ENCODE measurements around the gene HOXA9.

HOXA9 gene

GRCh38 chr7:27165089-27165995, at the start of gene HOXA9:
Gene HOXA9, minus strand, starts transcription at chr7:27165537. Its CDS starts 80 bp downstream, at chr7:27165457.
- no peak for DNase-seq (ENCODE audit: low read depth in 2 of 3, low spot score in 2 of 3)

GRCh38 chr7:27214239-27214950, 49.1 kb upstream of the HOXA9 start:
- DNase-seq (ENCODE audit: low read depth in 2 of 3, low spot score in 2 of 3), result no peak

- no peak for DNase-seq (ENCODE audit: low read depth in 2 of 3, low spot score in 2 of 3)
These were observed 48.3 kb upstream of the HOXA9 start for GRCh38 chr7:27213433-27214238.

GRCh38 chr7:27212497-27213432, 47.4 kb upstream of the HOXA9 start:
- no peak for DNase-seq (ENCODE audit: low read depth in 2 of 3, low spot score in 2 of 3)

- no peak for DNase-seq (ENCODE audit: low read depth in 2 of 3, low spot score in 2 of 3)
These were observed 46.4 kb upstream of the HOXA9 start for GRCh38 chr7:27211764-27212204.

- DNase-seq (ENCODE audit: low read depth in 2 of 3, low spot score in 2 of 3), result no peak
These were observed 45.7 kb upstream of the HOXA9 start for GRCh38 chr7:27211084-27211446.

GRCh38 chr7:27210441-27211083, 45.2 kb upstream of the HOXA9 start:
- no peak for DNase-seq (ENCODE audit: low read depth in 2 of 3, low spot score in 2 of 3)

- DNase-seq (ENCODE audit: low read depth in 2 of 3, low spot score in 2 of 3), result no peak
These were observed 44.6 kb upstream of the HOXA9 start for GRCh38 chr7:27209933-27210440.

GRCh38 chr7:27208998-27209397, 43.7 kb upstream of the HOXA9 start:
- no peak for DNase-seq (ENCODE audit: low read depth in 2 of 3, low spot score in 2 of 3)

GRCh38 chr7:27207348-27207985, 42.1 kb upstream of the HOXA9 start:
- DNase-seq (ENCODE audit: low read depth in 2 of 3, low spot score in 2 of 3), result no peak

GRCh38 chr7:27205325-27206280, 40.3 kb upstream of the HOXA9 start:
- DNase-seq (ENCODE audit: low read depth in 2 of 3, low spot score in 2 of 3), result no peak

GRCh38 chr7:27204851-27205322, 39.5 kb upstream of the HOXA9 start:
- no peak for DNase-seq (ENCODE audit: low read depth in 2 of 3, low spot score in 2 of 3)

- no peak for DNase-seq (ENCODE audit: low read depth in 2 of 3, low spot score in 2 of 3)
These were observed 38.7 kb upstream of the HOXA9 start for GRCh38 chr7:27203964-27204594.

- DNase-seq (ENCODE audit: low read depth in 2 of 3, low spot score in 2 of 3), result no peak
These were observed 38.1 kb upstream of the HOXA9 start for GRCh38 chr7:27203365-27203953.

GRCh38 chr7:27202862-27203134, 37.5 kb upstream of the HOXA9 start:
- DNase-seq (ENCODE audit: low read depth in 2 of 3, low spot score in 2 of 3), result no peak

- DNase-seq (ENCODE audit: low read depth in 2 of 3, low spot score in 2 of 3), result no peak
These were observed 36.9 kb upstream of the HOXA9 start for GRCh38 chr7:27202018-27202861.

Data from activated CD8-positive, alpha-beta memory T cell treated with anti-CD3 and anti-CD28 coated beads for 48 hours (primary cell).